GM23248 (cell line): ENCODE results near the gene CGN.

Experiments used
- EZH2 ChIP-seq: fragments of 200-600 bp; sonication (generic); IDR thresholded peaks from 2 replicates; pipeline ENCODE4 v1.6.1; 2018; ENCODE audit warnings: antibody characterized with exemption, mild to moderate bottlenecking; ENCODE audit not compliant: insufficient read depth, poor library complexity, severe bottlenecking
- EZH2phosphoT487 ChIP-seq: fragments of 200-600 bp; sonication (generic); IDR thresholded peaks from 2 replicates; pipeline ENCODE4 v1.6.1; 2018; ENCODE audit warnings: antibody characterized with exemption, moderate library complexity, mild to moderate bottlenecking, low read depth; ENCODE audit not compliant: insufficient read depth

DNA sequence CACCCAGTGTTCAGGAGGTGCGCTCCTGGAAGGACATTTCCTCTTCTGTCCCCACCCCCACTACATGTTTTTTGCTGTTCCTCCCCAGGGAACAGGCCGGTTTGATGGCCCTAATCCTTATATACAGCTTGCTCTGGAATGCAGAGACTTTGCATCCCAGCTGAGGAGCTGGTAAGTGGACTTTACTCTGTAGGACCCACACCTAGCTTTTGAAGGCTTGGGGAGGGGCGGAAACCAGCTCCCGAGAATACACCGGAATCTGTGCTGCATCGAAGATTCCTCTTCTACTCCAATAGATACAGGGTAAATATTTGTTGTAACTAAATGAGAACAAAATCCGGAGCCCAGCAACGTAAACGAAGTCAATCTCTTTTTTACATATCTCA, 1.2 kb upstream of the CGN start:
- TF ChIP-seq EZH2 (no peak), EZH2phosphoT487 (no peak)
